Fibroblast of lung (primary cell): ENCODE data around the gene FKBP3.

Source experiments
- CTCF ChIP-seq, 2 donors: IDR thresholded peaks in 1 of 2; conservative IDR thresholded peaks in 1 of 2; 1 replicate in 1 of 2; 2 replicates in 1 of 2; pipeline ENCODE4 v1.5.1; 2011 to 2012; ENCODE audit warnings: low read length in 2 of 2, control low read depth in 1 of 2, inconsistent platforms in 1 of 2, low read depth in 1 of 2, mild to moderate bottlenecking in 1 of 2
- EZH2 ChIP-seq: IDR thresholded peaks from 2 replicates; pipeline ENCODE4 v1.5.1; 2012; ENCODE audit warnings: low read length, control low read depth, mild to moderate bottlenecking; ENCODE audit errors: missing control alignments

DNA sequence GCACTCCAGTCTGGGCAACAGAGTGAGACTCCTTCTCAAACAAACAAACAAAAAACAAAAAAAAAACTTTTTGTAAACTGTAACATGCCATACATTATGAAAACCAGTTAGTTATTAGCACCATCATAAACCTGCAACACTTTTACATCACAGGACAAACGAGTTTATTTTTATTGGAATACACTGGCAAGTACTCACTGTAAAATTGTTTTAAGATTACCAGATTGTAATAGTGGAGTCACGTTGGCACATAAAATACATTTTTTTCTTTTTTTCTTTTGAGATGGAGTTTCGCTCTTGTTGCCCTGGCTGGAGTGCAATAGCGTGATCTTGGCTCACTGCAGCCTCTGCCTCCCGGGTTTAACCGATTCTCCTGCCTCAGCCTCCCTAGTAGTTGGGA is 15.7 kb downstream of the FKBP3 start:
- TF ChIP-seq CTCF (conservative IDR thresholded peaks at IDR 0.05 in 1 of 2, IDR thresholded peaks at IDR 0.05 in 1 of 2; ENCODE audit: low read depth in 1 of 2, low read length in 2 of 2) (no peak), EZH2 (no peak)
